Stimulated activated CD4-positive, alpha-beta T cell treated with anti-CD3 and anti-CD28 coated beads, TNF-alpha, amount 100 ng/mL, for 24 hours (primary cell): Measurements from ENCODE around the gene GAL3ST1.
"Not testable (repeated sequence)": the region's sequence is repeated elsewhere in the genome, so short reads cannot be mapped to it uniquely, and the experiment has no call there.

Source experiments
- DNase-seq, 3 experiments: peaks; one replicate each; pipeline ENCODE4 v3.0.0-alpha.2; 2020; ENCODE audit warnings: low read depth in 3 of 3

The GAL3ST1 gene

DNA sequence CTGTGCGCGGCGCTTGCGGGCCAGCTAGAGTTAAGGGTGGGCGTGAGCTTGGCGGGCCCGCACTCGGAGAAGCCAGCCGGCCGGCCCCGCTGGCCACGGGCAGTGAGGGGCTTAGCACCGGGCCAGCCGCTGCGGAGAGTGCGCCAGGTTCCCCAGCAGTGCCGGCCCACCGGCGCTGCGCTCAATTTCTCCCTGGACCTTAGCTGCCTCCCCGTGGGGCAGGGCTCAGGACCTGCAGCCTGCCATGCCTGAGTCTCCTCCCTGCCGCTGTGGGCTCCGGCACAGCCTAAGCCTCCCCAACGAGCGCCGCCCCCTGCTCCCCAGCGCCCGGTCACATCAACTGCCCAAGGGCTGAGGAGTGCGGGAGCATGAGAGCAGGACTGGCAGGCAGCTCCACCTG lies 22.4 kb upstream of the GAL3ST1 start:
- no peak for DNase-seq

DNA sequence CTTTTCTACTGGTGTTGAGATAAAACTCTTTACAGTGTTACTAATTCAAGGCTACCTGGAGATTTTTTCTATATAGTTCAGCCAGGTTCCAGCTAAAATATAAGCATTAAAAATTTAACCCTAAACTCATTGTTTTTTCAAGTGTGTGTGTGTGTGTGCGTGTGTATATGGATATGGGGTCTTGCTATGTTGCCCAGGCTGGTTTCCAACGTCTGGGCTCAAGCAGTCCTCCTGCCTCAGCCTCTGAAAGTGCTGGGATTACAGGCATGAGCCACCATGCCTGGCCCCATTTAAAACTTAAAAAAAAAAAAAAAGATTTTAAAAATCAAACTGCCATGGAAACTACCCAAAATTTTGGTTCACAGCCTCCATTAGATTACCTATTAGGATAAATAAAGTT lies 21.7 kb upstream of the GAL3ST1 start:
- DNase-seq, result no peak

GRCh38 chr22:30592360-30592713 lies 17.9 kb upstream of the GAL3ST1 start:
- not testable (repeated sequence) for DNase-seq

GRCh38 chr22:30591588-30592359 lies 17.3 kb upstream of the GAL3ST1 start, which contains the start of gene PES1:
Gene PES1 (minus strand): TSS chr22:30591910. CDS start chr22:30591833, 77 bp downstream.
- DNase-seq, result peak; percentile 87 to 91 (median 91)

DNA sequence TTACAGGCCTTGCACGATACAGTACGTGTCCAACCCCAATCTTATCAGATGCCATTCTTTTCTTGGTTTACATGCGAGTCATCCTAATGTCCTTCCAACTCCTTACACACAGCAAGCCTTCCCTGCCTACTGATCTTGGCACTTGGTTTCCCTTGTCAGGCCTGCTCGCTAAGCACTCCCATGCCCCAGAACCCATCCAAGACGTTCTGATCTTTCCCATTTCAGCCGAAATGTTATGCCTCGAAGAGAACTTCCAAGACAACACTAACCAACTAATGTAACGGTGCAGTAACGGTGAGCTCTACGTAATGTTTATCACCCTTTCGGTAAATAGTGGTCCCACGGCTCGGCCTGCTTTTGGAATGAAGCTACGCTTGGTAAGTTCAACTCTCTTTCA lies 16.7 kb upstream of the GAL3ST1 start:
- no peak for DNase-seq

DNA sequence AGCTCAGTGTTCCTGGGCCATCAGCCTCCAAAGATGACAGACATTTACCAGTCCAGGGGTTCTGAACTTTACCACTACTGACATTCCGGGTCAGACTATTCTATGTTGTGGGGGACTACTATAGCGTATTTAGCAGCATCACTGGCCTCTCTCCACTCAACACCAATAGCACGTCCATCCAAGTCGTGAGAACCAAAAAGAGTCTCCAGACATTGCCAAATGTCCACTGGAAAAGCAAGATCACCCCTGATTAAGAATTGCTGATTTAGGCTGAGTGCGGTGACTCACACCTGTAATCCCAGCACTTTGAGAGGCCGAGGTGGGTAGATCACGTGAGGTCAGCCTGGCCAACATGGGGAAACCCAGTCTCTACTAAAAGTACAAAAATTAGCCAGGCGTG lies 11.9 kb upstream of the GAL3ST1 start:
- DNase-seq, result no peak

DNA sequence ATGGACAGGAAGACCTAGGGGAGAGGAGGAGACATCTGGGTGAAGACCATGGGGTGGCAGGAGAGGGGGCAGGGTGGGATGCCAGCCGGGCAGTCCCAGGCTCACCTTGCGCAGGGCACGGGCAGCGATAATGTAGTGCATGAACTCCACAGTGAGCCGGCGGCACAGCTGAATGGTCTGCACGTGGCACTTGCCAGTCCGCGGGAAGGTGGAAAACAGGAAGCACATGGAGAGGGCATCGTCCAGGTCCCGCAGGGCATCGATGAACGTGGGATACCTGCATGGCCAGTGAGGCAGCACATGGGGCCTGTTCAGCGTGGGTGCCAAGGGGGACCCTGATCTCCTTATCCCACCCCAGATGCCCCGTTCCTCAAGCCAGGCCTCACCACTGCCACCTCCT lies 10.0 kb upstream of the GAL3ST1 start:
- no peak for DNase-seq

DNA sequence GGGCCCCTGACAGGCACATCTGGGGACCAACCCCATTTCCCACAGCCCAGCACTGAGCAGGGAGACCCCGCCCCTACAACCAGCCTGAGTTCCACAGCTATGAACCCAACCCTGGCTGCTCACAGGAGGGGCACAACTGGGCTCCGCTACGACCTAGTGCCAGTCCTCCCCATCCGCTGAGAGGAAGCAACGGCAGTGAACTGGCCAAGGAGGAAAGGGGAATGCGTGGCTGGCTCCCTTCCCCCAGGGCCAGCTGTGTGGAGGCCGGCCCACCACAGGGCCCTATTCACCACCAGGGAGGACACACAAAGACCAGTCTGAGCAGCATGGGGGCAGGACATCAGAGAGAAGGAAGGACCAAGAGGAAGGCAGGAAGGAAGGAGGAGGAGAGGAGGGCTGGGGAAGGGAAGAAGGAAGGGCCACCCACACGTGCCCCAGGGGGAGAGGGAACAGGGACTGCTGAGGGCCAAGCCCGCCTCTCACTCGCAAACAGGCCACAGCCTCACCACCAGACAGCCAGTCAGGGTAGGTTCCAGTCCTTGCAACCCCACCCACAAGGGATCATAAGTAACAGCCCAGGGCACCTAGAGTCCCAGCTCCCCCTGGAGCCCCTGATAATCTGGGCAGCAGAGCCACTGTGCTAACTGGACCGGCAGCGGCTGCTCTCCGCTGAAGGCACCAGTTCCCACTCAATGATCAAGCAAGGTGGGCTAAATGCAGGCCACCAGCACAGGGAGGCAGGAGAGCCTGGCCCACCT lies 8.5 kb upstream of the GAL3ST1 start:
- DNase-seq, result no peak

DNA sequence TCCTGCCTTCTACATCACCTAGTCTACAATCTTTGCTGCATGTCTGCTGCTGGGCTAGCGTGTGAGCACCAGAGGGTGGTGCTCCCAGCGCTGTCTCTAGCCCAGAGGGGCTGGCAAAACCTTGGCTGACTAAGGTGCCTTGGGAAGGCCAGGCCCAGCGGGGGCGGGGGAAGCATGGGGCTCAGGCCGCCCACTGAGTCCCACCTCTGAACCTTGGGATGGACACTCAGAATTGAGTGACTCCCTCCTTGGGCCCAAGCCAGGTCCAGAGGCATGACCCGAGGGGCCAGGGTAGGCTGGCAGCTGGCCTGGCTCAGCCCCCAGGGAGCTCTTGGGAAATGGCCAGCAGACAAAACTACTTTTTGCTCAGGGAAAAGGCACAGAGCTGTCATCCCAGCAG lies 7.6 kb upstream of the GAL3ST1 start:
- DNase-seq, result no peak

DNA sequence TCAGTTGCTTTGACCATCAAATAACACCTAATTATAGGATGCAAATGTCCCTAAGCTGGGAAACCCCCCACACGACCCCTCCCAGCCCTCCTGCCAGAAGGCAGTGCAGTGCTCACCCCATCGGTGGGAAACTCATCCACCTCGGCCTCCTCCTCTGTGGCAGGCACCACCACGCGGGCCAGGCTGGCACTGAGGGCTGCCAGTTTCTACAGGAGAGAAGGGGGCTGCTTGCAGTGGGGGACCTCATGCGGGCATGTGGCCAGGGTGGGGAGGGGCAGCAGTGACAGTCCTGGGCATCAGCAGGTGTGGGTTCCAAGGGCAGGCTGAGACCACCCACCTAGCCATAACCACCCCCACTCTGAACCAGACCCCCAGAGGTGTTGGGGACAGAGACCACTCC lies 6.4 kb upstream of the GAL3ST1 start:
- DNase-seq, result no peak

GRCh38 chr22:30578481-30578880 lies 4.0 kb upstream of the GAL3ST1 start:
- no peak for DNase-seq

DNA sequence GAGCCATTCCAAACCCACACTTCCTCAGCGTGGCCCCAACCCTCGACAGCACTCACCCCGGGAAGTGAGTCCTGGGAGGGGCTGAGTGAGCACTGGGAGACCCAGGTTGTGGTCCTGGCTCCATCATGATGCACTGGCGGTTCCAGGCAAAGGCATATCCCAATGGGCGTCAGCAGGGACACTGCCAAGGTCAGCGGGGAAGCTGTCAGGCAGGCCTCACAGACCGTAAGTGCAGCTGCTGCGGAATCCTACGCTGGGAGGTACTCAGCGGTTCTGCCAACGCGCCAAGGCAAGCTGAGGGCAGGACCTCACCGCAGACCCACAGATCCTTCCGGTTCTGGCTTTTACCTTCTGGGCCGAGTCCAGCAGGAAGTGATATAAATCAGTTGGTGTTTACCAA lies 1.4 kb upstream of the GAL3ST1 start:
- no peak for DNase-seq

DNA sequence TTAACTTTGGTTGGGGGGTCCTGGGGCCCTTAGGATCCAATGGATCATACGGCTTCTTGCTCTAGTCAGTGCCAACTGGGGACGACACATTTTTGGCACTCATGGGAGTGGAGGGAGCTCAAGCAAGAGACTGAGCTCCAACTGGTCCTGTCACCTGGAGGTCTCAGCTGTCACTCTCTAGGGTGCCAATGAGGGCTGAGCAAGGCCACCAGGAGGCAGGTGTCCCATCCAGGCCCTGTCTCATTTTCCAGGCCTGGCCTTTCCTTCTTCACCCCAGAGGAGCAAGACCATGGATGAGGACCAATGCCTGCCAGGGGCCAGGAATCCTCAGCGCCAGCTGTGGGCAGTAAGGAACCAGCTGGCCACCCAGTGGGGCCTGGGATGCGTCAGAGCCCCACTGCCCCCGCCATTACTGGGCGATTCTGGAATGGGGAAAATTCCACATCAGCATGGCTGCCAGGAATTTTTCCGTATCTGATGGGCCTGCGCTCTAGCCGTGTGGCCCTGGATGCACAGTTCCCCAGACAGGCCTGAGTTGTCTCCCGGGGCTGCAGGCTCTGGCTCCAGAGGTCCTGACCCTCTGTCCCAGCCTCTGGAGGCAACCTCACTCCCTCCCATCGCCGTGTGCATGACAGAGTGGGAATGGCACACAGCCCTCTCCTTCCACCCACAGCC lies 669 bp upstream of the GAL3ST1 start:
- no peak for DNase-seq

- DNase-seq, result no peak
These were observed 821 bp downstream of the GAL3ST1 start for GRCh38 chr22:30573594-30574094.

GRCh38 chr22:30572840-30573593 lies 1.4 kb downstream of the GAL3ST1 start:
- no peak for DNase-seq

DNA sequence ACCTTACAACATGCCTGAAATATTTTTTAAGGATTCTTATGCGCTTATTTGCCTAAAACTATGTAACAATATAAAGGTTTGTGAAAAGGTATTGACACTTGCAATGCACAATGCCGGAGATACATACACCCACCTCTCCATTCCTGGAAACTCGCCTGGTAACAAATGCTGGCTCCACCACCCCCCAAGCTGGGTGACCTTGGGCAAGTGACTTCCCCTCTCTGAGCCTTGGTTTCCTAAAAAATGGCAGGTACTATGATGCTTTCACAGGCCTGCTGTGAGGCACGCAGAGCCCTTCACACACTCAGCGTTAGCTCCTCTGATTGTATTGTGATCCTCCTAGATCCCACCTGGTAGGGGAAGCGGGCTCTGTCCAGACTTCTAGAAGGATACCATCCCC lies 2.3 kb downstream of the GAL3ST1 start:
- DNase-seq, result no peak

- no peak for DNase-seq
These were observed 4.7 kb downstream of the GAL3ST1 start for GRCh38 chr22:30569674-30570202.

DNA sequence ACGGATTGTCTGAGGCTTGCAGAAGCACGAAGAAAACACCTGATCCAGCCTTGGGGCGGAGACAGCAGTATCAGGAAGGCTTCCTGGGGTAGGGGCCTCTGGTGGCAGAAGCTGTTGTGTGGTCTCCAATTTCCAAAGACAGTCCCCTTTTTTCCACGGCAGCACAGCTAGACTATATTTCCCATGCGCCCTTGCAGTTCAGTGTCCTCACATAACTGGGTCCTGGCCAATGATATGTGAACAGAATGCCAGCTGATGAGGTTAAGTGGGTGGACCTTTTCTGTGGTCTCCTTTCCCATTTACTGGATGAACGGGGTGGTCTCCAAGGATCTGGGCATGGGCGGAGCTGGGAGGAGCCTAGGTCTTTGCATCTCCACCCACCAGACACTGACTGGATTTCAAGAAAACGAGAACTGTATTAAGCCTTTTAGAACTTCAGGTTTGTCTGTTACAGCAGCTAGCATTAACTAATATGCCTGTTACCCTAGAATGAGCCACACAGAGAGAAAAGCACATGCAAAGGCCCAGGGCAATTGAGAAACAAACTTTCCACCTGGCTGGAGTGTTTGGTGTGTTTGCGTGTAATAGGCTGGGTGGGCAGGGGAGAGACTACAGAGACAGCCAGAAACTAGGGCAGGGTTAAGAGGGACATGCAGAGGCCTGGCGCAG lies 6.2 kb downstream of the GAL3ST1 start:
- no peak for DNase-seq

DNA sequence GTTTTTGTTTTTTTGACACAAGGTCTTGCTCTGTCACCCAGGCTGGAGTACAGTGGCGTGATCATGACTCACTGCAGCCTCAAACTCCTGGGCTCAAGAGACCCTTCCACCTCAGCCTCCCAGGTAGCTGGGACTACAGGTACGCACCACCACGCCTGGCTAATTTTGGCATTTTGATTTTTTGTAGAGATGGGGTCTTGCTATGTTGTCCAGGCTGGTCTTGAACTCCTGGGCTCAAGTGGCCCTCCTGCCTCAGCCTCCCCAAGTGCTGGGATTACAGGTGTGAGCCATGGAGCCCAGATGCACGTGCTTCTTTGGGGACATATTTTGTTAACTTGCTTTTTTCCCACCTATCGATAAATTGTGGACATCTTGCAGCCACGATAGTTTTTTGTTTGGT lies 7.2 kb downstream of the GAL3ST1 start:
- not testable (repeated sequence) for DNase-seq

DNA sequence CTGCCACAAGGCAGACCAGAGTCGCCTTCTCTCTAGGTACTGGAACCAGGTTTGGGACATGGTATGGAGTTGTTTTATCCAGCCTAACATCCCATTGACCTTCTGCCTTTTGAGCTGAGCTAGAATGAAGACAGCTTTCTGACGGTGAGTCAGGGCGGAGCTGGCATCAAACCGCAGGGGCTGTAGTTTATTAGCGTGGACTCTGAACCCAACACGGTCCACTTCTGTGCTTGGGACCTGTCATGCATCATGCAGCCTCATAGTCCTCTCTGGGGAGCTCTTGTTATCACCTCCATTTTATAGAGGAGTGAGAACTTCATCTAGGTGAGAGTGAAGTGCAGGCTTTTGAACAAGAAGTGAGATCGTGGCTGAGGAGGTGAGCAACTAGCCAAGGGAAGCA lies 8.3 kb downstream of the GAL3ST1 start:
- DNase-seq, result no peak

GRCh38 chr22:30565341-30565740 lies 9.1 kb downstream of the GAL3ST1 start:
- no peak for DNase-seq
